Fibroblast of peridontal ligament (primary cell): Measurements from ENCODE around the gene ADGRL3.
"Not testable (repeated sequence)": the region's sequence is repeated elsewhere in the genome, so short reads cannot be mapped to it uniquely, and the experiment has no call there.

ENCODE experiments used
- DNase-seq: peaks from one replicate; pipeline ENCODE4 v3.0.0-alpha.2; 2010; ENCODE audit errors: extremely low read depth

ADGRL3 gene

GRCh38 chr4:61750810-61751209 lies 550.7 kb downstream of the ADGRL3 start:
- DNase-seq, result no peak

DNA sequence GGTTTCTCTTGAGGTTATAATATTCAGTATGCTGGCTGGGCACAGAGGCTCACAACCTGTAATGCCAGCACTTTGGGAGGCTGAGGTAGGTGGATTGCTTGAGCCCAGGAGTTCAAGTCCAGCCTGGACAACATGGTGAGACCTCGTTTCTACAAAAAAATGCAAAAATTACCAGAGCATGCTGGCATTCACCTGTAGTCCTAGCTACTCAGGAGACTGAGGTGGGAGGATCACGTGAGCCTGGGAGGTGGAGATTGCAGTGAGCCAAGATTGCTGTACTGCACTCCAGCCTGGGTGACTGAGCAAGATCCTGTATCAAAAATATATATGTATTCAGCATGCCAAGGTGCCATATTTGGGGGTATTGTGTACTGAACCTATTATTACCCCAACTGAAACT lies 552.5 kb downstream of the ADGRL3 start:
- DNase-seq, result no peak

DNA sequence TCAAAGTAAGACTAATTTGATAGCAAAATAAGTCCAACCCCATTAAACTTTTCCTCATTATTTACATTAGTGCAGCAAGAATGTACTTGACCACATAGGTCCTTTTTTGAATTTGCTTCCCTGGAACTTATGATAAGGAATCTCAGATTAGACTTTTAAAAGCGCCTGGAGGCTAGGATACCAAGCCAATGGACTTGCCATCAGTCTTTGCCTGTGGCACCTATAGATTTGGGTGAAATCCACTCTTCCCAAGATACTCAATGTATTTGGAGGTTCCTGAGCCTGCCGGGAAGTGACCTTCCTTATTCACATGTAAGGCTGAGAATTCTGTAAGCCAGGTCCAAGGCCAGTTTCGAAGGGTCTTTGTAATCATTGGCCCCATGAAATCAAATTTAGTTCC lies 553.6 kb downstream of the ADGRL3 start:
- DNase-seq, result no peak

DNA sequence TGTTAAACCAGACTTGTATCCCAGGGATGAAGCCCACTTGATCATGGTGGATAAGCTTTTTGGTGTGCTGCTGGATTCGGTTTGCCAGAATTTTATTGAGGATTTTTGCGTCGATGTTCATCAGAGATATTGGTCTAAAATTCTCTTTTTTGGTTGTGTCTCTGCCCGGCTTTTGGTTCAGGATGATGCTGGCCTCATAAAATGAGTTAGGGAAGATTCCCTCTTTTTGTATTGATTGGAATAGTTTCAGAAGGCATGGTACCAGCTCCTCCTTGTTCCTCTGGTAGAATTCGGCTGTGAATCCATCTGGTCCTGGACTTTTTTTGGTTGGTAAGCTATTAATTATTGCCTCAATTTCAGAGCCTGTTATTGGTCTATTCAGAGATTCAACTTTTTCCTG lies 556.8 kb downstream of the ADGRL3 start:
- DNase-seq, result not testable (repeated sequence)

- DNase-seq, result not testable (repeated sequence)
Observed at GRCh38 chr4:61757983-61758382, 557.9 kb downstream of the ADGRL3 start.

GRCh38 chr4:61758596-61758995 lies 558.5 kb downstream of the ADGRL3 start:
- not testable (repeated sequence) for DNase-seq

GRCh38 chr4:61759245-61759644 lies 559.1 kb downstream of the ADGRL3 start:
- not testable (repeated sequence) for DNase-seq

GRCh38 chr4:61759885-61760284 lies 559.8 kb downstream of the ADGRL3 start:
- DNase-seq, result not testable (repeated sequence)

DNA sequence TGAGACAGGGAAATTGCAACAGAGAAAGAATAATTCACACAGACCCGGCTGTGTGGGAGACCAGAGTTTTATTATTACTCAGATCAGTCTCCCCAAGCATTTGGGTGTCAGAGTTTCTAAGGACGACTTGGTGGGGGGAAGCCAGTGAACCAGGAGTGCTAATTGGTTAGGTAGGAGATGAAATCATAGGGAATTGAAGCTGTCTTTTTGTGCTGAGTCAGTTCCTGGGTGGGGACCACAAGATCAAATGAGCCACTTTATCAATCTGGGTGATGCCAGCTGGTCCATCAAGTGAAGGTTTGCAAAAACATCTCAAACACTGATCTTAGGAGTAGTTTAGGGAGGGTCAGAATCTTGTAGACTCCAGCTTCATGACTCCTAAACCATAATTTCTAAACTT lies 560.7 kb downstream of the ADGRL3 start:
- no peak for DNase-seq

GRCh38 chr4:61762722-61763627 lies 562.8 kb downstream of the ADGRL3 start:
- no peak for DNase-seq

- DNase-seq, result no peak
Observed at GRCh38 chr4:61763682-61764081, 563.6 kb downstream of the ADGRL3 start.

DNA sequence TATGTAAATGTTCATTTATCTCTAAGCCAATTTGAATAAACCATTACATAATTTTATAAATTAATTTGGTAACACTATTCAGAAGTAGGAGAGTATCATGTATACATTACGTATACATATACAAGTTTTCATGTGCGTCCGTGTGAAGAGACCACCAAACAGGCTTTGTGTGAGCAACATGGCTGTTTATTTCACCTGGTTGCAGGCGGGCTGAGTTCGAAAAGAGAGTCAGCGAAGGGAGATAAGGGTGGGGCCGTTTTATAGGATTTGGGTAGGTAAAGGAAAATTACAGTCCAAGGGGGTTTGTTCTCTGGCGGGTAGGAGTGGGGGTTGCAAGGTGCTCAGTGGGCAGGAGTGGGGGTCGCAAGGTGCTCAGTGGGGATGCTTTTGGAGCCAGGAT lies 564.0 kb downstream of the ADGRL3 start:
- not testable (repeated sequence) for DNase-seq

DNA sequence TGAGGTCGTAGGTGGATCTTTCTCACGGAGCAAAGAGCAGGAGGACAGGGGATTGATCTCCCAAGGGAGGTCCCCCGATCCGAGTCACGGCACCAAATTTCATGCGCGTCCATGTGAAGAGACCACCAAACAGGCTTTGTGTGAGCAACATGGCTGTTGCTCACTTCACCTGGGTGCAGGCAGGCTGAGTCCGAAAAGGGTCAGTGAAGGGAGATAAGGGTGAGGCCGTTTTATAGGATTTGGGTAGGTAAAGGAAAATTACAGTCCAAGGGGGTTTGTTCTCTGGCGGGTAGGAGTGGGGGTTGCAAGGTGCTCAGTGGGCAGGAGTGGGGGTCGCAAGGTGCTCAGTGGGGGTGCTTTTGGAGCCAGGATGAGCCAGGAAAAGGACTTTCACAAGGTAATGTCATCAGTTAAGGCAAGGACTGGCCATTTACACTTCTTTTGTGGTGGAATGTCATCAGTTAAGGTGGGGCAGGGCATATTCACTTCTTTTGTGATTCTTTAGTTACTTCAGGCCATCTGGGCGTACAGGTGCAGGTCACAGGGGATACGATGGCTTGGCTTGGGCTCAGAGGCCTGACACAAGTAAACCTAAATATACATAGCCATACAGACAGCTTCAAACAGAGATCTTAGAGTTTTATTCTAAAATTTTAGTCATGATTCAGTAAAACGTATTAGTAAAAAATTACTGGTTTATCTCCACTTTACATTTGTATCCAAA lies 569.5 kb downstream of the ADGRL3 start:
- not testable (repeated sequence) for DNase-seq

DNA sequence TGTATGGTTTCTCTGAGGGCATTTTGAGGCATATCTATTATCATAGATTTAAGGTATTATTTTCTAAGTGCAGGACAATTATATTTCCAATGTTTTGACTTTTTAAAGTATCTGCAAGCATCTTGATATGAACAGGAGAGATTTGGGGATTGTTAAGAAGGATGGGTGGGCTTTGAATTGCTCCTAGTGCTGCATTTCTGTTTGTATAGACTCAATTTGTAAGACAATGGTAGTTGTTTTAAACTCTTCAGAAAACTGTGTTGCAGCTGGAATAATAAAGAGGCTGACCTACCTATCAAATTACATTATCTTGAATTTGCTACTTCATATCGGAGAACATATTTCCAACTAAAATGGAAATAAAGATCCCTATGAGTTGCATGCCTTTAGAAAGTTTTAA lies 570.3 kb downstream of the ADGRL3 start:
- no peak for DNase-seq

DNA sequence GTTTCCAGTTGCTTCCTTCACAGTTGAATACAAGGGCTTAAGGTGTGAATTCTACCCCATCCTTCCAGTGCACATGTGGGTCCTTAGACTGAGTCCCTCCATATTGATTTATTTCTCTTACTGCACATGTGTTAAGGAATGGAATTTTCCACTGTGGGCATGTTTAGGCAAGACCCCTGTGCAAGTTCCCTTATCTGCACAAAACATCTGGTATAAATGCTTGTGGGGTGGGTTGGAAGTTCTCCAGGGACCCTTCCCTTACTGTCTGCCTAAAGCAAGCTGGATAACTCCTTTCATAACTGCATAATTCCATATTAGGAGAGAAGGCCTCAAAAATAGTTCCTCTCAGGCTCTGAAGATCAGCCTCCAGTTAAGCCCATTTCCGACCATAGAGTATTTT lies 570.9 kb downstream of the ADGRL3 start:
- no peak for DNase-seq

DNA sequence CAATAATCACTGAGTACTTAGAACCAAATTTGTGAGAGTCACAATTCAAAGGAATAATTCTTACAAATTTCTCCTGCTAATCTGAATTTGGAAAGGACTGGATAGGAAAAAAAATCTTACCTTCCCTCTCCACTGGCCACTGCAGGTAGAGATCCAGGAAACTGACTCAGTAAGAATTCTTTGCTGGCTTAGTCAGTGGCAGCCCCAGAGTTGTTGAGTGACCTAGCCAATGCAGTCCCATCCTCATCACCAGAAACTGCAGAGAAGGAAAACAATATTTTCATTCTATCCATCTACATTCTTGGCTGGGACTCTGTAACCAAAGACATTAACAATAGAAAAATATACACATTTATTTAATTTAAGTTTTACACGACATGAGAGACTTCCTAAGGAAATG lies 572.0 kb downstream of the ADGRL3 start:
- DNase-seq, result no peak

DNA sequence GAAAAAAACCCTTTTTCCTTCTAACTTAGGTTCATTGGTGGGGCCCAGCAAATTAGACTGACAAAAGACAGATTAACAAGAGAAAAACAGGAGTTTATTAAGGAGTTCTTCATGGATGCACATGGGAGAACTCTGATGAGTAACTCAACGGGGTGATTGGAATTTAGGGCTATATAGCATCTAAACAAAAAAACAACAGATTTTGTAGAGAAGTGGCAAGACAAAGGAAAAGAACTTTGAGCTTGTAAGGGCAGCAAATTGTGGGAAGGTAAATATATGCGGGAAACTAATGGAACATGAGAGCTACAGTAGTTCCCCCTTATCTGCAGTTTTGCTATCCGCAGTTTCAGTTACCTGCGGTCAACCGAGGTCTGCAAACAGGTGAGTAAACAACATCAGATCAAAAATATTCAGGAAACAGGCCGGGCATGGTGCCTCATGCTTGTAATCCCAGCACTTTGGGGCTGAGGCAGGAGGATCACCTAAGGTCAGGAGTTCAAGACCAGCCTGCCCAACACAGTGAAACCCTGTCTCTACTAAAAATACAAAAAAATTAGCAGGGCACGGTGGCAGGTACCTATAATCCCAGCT lies 573.6 kb downstream of the ADGRL3 start:
- no peak for DNase-seq

GRCh38 chr4:61782133-61782532 lies 582.0 kb downstream of the ADGRL3 start:
- no peak for DNase-seq

DNA sequence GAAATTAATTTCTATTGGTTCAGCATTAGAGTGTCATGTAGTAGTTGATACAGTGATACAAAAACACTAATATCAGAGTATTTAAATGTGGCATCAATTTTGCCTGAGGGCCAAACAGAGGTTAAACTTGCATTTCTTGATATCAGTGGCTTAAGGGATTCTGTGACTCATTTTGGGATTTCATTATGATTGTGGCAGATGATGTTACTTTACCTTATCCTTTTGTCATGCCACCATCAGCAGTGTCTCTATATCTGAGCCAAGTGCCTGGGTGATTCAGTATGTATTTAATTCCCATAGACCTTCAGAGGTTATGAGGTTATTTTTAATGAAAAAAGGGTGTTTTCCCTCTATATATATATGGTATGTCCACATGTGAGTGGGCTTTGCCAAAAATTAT lies 582.9 kb downstream of the ADGRL3 start:
- DNase-seq, result no peak

DNA sequence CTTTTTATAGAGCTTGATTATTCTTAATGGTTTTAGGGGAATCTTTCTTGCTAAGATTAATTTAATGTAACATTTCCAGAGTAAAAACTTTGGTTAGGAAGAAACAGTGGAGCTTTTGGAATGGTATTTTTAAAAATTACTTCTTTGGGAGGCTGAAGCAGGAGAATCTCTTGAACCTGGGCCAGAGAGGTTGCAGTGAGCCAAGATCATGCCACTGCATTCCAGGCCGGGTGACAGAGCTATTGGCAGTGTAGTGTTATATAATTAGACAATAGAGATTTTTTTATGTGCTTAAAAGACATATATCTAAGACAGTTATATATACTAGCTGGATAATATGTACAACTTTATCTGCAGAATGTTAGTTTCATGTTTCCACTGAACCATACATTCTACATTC lies 585.6 kb downstream of the ADGRL3 start:
- no peak for DNase-seq

DNA sequence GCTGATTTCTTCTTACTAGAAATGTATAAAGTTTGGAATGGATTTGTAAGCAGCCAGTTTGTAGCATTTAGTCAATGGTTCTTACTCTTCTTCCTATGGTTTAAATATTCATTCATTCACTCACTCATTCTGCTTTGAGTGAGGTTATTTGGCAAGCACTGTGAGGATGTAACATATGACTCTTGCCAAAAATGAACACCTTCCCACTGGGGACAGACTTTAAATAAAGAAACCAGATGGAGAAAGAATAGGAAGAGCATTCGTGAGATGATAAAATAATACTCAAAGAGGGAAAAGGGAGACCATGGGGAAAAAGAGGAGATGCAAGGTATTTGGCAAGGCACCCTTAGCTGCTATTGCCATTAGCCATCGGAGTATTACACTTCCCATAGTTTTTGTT lies 586.1 kb downstream of the ADGRL3 start:
- DNase-seq, result no peak

DNA sequence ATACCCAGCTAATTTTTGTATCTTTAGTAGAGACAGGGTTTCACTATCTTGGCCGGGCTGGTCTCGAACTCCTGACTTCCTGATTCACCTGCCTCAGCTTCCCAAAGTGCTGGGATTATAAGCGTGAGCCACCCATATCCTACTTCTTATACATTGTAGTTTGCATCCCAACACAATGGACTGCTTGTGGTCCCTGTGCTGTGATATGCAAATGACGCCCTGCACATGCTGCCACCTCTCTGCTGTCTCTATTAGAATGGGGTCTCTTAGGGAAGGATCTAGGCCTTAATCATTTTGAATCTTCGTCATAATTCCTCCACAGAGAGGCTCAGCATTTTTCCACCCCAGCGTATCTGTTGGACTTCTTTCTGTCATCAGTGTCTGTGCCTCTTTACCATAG lies 595.9 kb downstream of the ADGRL3 start:
- no peak for DNase-seq

DNA sequence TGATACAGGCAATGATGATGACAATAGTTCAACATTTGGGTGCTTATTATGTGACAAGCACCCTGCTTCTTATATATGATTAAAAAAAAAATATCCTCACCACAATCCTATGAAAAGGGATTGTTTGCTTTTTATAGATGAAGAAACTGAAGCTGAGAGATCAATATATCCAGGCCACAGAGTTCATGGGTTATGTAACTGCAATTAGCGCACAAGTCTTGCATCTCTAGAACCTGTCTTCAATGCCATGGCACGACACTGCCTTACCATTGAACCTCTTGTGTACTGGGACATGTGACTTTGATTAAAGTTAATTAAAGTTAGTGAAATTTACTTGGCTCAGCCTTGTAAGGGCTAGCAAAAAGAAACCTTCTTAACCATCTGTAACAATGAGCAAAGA lies 599.7 kb downstream of the ADGRL3 start:
- DNase-seq, result no peak
